ENCODE data around the gene ACAD9.

ACAD9 gene

GRCh38 chr3:128935922-128936321 is 56.5 kb downstream of the ACAD9 start:
- no peak for DNase-seq (ENCODE audit: low read depth)

- no peak for DNase-seq (ENCODE audit: low read depth)
These were observed 56.9 kb downstream of the ACAD9 start for GRCh38 chr3:128936341-128936740.

GRCh38 chr3:128940252-128940651 is 60.8 kb downstream of the ACAD9 start:
- DNase-seq (ENCODE audit: low read depth), result no peak

GRCh38 chr3:128942161-128942952 is 62.9 kb downstream of the ACAD9 start:
- DNase-seq (ENCODE audit: low read depth), result no peak

- DNase-seq (ENCODE audit: low read depth), result no peak
These were observed 65.8 kb downstream of the ACAD9 start for GRCh38 chr3:128945041-128945877.

- DNase-seq (ENCODE audit: low read depth), result no peak
These were observed 66.4 kb downstream of the ACAD9 start for GRCh38 chr3:128945878-128946175.

GRCh38 chr3:128946411-128946810 is 67.0 kb downstream of the ACAD9 start:
- DNase-seq (ENCODE audit: low read depth), result peak; percentile 30

GRCh38 chr3:128949158-128949557 is 69.7 kb downstream of the ACAD9 start:
- DNase-seq (ENCODE audit: low read depth), result no peak

- no peak for DNase-seq (ENCODE audit: low read depth)
These were observed 71.0 kb downstream of the ACAD9 start for GRCh38 chr3:128950223-128950938.

- no peak for DNase-seq (ENCODE audit: low read depth)
These were observed 77.0 kb downstream of the ACAD9 start for GRCh38 chr3:128956440-128956839.
